GM12874 (cell line): Measurements from ENCODE around the gene GRHL3.

Source experiments
- CTCF ChIP-seq: IDR thresholded peaks from 2 replicates; pipeline ENCODE4 v1.5.1; 2011; ENCODE audit warnings: low read depth, mild to moderate bottlenecking, control low read depth, low read length, moderate library complexity; ENCODE audit not compliant: insufficient read depth

The GRHL3 gene

GRCh38 chr1:24340770-24341169 lies 21.6 kb downstream of the GRHL3 start:
- TF ChIP-seq CTCF: no peak

GRCh38 chr1:24341260-24341659 lies 22.1 kb downstream of the GRHL3 start:
- TF ChIP-seq CTCF: no peak

- no peak for TF ChIP-seq CTCF
Measured at GRCh38 chr1:24343412-24344089, 24.4 kb downstream of the GRHL3 start.

GRCh38 chr1:24344090-24344742 lies 25.1 kb downstream of the GRHL3 start:
- TF ChIP-seq CTCF: no peak

- no peak for TF ChIP-seq CTCF
Measured at GRCh38 chr1:24345334-24345733, 26.2 kb downstream of the GRHL3 start.

GRCh38 chr1:24347159-24347934 lies 28.2 kb downstream of the GRHL3 start:
- no peak for TF ChIP-seq CTCF

GRCh38 chr1:24348196-24348595 lies 29.0 kb downstream of the GRHL3 start:
- TF ChIP-seq CTCF: no peak
